GM12891 (cell line): ENCODE data around the gene ZNF644.
"Not testable (repeated sequence)": the region's sequence is repeated elsewhere in the genome, so short reads cannot be mapped to it uniquely, and the experiment has no call there.

Experiments
- PAX5 ChIP-seq: IDR thresholded peaks from 2 replicates; pipeline ENCODE4 v1.6.1; 2011; ENCODE audit warnings: low read length, moderate library complexity, mild to moderate bottlenecking; ENCODE audit not compliant: insufficient read depth, severe bottlenecking
- POLR2A ChIP-seq: IDR thresholded peaks from 2 replicates; pipeline ENCODE4 v1.6.1; 2011; ENCODE audit warnings: low read depth, low read length, control low read depth
- POLR2AphosphoS5 ChIP-seq: IDR thresholded peaks from 2 replicates; pipeline ENCODE4 v1.6.1; 2011; ENCODE audit warnings: low read depth, low read length, control low read depth
- POU2F2 ChIP-seq: IDR thresholded peaks from 2 replicates; pipeline ENCODE4 v1.6.1; 2011; ENCODE audit warnings: low read depth, mild to moderate bottlenecking, control low read depth, low read length, moderate library complexity
- TAF1 ChIP-seq: IDR thresholded peaks from 2 replicates; pipeline ENCODE4 v1.6.1; 2011; ENCODE audit warnings: low read depth, low read length, control low read depth

DNA sequence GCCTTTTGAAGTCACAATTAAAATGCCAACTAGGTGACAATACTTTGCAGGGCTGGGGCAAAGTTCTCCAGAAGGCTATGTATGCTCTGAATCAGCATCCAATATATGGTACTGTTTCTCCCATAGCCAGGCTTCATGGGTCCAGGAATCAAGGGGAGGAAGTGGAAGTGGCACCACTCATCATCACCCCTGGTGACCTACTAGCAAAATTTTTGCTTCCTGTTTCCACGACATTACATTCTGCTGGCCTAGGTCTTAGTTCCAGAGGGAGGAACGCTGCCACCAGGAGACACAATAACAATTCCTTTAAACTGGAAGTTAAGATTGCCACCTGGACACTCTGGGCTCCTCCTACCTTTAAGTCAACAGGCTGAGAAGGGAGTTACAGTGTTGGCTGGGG, 22.9 kb upstream of the ZNF644 start:
- TF ChIP-seq POLR2A, POLR2AphosphoS5, TAF1, POU2F2, PAX5: not testable (repeated sequence)
